ENCODE results near the gene ADAMTS17.

Gene ADAMTS17

DNA sequence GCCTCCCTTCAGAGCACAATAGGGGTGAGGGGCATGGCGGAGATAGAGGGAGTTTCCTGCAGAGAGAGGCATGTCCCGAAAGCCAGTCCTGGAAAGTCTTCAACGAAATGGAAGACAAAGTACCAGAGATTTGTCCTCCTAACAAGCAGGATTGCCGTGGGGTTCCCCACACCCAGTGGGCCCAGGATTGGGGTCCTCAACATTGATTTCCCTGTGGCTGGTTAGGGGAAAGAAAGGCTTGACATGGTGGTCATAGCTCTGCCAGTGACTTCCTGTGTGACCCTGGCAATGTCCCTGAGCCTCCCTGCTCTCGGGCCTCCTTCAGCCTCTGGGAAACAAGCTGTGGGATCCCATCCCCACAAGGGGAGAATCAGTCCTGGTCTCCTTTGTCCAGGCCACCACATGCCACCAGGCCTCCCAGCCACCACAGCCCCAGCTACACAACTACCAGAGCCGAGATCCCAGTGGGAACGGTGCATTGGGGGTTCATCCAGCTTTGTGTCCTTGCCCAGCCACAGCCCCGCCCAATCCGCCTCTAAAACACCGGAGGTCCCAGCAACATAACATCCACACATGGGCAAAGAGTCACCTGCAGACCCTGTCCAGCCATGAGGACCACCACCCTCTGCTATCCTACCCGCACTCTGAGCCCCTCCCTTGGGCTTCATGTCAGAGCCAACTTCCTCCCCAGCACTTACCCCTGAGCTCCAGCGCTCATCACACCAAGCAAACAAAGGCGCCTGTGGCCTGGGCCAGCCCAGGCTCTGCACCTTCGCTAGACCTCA is 63.0 kb downstream of the ADAMTS17 start:
- no peak for DNase-seq

DNA sequence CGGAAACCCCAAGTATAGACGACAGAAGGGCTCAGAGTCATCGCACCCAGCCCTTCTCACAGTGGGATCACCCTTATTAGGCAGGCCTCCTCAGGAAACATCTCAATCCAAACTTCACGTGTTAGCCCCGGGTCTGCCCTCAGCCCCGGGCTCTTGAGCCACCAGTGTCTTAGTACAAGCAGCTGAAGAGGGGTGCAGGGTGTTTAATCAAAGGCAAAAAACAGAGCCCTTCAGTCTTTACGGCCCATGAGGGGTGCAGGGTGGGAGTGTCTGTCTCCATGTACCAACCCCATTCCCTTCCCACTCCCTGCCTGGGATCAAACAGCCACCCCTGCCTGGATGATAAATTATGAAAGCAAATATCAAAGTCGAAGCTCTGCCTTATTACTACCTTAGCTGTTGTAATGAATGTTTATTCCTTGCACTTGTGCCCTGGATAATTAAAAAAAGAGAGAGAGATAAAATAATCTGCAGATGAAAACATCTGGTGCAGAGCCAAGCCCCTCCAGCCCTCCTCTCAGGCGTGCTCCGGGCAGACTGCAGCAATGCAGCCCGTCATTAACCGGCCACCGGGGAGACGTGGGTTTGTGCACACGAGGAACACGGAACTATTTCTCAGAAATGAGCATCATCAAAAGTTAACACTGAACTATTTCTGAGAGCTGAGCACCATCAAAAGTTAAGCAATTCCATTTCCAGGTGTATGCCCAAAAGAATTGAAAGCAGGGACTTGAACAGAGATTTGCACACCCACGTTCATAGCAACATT is 64.5 kb downstream of the ADAMTS17 start:
- no peak for DNase-seq

DNA sequence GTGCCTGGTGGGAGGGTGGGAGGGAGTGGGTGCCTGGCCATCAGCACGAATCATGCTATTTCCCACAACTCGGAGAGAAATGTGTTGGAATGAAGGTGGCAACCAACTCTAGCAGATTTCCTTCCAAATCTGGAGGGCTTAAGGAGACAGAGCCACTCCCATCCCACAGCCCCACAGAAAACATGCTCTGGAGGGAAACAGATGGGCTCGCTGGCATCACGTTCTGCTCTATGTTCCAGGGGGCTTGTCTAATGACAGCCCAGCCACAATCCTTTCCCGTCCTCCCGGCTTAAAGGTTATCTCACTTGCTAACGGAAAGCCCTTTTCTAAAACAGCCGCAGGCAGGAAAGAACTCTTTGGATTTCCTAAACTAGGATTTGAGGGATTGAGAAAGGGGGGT is 65.3 kb downstream of the ADAMTS17 start:
- no peak for DNase-seq

DNA sequence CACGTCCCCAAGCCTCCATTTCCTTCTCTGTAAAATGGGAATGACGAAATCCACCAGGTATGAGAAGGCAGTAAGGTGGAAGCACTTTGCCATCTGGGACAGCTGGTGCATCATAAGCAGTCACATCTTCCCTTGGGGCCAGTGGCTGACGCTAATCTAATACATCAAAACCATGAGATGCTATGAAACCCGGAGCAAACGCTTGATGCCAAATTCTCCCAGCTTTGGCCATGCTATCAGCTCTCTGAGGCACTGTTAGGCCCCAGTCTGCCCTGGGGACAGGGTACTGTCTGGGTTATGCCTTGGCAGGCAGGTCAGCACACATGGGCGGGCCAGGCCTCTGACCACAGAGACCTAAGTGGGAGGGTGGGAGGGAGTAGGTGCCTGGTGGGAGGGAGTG is 66.1 kb downstream of the ADAMTS17 start:
- no peak for DNase-seq

DNA sequence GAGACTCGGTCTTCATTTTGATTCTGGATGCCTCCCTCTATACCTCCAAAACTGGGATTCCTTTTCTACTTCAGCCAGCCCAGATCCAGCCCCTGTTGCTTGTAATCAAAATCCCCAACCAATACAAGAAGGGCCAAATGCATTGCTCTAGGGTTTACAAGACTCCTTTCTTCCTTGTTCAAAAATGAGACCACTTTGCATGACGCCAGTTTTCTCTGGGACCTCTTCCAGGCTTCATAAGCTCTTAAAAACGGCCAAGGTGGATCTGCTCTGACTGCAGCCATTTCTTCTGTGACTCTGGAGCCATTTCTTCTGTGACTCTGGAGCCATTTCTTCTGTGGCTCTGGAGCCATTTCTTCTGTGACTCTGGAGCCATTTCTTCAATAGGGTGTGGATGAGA is 71.9 kb downstream of the ADAMTS17 start:
- DNase-seq, result no peak

GRCh38 chr15:100266166-100266565 is 75.6 kb downstream of the ADAMTS17 start:
- DNase-seq, result no peak

GRCh38 chr15:100265641-100266035 is 76.1 kb downstream of the ADAMTS17 start:
- no peak for DNase-seq

DNA sequence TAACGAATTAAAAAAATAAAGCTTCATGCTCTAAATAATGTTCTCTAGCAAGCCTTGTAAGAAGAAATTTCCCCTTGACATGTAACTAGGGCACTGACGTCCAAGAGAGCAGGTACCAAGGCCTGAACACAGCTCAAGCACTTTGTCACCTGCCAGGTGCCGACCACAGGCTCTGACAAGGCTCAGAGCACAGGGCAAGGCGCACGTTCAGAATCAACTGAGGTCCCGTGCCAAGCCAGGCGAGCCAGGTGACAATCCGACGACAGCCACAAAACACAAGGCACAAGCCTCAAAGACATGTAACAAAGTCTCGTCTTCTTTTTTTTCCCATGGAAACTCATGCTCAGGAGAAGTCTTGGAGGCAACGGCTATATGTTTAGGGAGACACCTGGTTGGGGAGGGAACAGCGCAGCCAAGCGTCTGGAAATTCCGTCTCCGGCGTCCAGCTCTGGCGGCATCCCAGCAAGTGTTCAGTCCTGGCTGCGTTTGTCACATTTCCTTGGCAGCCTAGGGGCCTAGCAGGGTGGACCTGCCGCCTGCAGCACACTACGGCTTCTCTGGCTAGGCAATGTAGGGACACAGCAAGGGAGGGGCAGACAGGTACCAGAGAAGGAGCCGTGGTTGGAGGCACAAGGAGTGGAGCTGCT is 76.7 kb downstream of the ADAMTS17 start:
- DNase-seq, result no peak

- DNase-seq, result no peak
Observed at GRCh38 chr15:100263721-100264455, 77.9 kb downstream of the ADAMTS17 start.

DNA sequence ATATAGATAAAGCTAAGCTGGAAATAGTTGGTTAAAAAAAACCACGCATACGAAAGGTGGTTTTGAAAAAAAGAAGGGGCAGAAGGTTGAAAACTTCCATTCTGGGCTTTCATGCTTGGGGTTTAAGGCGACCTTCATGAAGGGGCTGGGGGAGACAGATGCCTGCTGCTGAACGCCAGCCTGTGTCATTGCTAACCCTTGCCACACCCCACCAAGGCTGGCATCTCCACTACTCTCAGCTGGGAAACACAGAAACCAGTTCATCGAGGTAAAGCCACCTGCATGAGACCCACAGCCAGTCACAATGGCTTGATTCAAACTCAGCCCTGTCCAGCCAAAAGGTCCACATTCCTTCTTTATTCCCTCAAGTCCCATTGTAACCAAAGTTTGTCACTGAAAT is 78.7 kb downstream of the ADAMTS17 start:
- no peak for DNase-seq

DNA sequence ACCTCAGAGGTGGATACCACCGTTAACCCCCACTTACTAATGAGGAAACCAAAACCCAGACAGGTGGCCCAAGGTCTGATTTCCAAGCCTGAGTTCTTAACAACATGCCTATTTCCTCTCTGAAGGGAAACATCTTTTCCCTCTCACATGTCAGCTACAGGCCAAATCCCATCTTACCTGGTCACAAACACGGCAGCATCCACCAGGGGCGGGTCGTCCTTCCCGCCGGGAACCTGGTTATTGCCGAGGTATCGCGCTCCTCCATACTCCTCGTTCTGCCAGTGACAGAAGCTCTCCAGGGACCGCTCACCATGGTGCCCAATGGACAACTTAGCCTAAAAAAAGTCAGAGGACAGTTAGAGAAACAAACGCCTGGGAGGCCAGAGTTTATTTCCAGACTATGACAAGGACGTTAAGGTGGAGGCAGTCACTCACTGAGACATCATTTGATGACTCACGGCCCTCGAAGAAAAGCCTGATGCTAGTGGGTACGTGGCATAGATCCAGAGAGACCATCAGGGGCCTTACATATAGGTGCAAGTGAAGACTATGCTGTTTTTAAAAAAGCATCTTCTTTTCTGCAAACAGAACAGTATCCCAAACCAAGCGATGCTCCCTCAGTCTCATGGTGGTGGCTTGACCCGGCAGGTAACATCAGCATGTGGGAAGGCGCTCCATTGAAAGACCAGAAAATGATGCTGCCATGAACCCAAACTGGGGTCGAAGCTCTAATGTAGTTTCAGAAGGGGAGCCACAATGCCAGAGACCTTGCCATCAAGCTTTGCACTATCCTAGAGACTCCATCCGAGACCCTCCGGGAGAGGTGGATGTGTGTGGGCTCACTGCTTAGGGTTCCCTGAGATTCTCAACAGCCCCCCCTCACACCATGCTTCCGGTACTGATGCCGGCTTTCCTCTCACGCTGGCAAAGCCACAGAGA is 80.2 kb downstream of the ADAMTS17 start:
- DNase-seq, result no peak

DNA sequence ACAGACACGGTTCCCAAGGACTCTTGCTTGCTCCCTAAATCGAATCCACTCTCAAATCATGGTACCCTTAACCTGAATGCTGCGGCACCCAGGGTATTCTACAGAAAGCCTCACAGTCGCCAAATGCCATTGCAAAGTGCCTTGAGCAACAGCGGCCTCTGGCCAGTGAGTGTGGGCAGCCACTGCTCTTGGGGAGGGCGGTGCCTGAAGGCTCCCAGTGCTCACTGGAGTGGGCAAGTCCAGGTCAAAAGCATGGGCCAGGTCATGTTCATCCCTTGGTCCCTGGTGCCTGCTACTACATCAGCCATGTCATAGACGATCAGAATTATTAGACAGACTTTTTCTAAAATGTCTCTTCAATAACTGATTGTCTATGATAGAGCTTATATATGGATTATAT is 82.5 kb downstream of the ADAMTS17 start:
- DNase-seq, result no peak

DNA sequence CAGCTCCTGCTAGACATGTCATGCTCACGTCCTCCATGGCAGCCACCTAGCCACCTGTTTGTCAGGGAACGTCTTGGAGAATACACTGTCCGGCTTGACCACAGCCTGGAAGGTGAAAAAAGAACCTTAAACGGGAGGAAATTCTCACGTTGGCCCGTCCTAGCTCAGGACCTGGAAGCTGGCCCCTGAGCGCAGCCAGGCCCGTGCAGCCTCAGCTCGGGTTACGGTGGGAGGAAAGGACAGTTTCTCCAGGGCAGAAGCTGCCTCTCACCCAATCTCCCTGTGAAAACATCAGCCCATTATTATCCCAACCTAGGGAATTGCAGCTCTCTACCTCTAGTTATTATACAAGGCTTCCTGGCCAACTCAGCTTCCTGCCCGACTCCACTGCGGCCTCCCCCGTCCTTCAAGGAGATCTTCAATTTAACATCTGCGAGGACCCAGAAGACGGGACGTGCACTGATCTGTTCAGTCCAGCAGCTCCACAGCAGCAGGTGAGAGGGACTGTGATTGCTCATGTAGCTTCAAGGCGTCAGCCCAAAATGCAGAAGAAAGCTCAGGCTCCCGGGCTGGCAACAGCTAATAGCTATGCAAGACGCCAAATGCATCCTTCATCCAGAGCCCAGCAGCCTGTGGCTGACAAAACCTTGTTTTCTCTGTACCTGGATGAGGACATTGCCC is 84.7 kb downstream of the ADAMTS17 start:
- no peak for DNase-seq

- DNase-seq, result no peak
Observed at GRCh38 chr15:100256101-100256969, 85.4 kb downstream of the ADAMTS17 start.

GRCh38 chr15:100255644-100256043 is 86.1 kb downstream of the ADAMTS17 start:
- DNase-seq, result no peak

DNA sequence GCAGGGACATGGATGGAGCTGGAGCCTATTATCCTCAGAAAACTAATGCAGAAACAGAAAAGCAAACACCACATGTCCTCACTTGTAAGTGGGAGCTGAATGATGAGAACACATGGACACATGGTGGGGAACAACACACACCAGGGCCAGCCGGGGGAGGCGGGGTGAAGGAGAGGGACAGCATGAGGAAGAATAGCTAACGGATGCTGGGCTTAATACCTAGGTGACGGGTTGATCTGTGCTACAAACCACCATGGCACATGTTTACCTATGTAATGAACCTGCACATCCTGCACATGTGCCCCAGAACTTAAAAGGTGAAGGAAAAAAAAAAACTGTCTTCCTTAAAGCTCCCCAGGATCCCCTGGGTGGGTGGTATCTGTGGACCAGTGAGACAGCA is 87.1 kb downstream of the ADAMTS17 start:
- no peak for DNase-seq

DNA sequence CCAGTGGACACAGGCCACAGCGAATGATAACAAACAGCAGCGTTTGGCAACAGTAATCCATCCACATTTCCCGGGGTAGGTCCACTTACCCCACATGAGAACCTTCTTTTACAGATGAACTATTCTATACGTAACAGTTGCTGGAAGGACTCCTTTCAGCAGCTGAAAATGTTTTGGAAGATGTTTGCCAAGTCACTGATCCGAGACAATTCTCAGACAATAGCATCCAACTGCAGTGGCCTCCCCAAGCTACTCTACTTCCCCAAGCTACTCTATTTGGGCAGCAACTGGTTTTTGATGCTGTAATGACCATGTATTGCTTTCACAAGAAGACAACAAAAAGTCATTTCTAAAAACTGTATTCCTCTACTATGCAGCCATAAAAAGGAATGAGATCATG is 87.5 kb downstream of the ADAMTS17 start:
- DNase-seq, result no peak

GRCh38 chr15:100253640-100254039 is 88.1 kb downstream of the ADAMTS17 start:
- no peak for DNase-seq
